Measurements from ENCODE around the gene PLXDC1.

- no peak for TF ChIP-seq CTCF (IDR thresholded peaks at IDR 0.05)
- no peak for TF ChIP-seq POLR2A (IDR thresholded peaks at IDR 0.05)
These were observed 16.0 kb upstream of the PLXDC1 start for GRCh38 chr17:39167476-39167875.
